Eye (tissue), 1 donor: Measurements from ENCODE around the gene PDYN.

Experiments
- DNase-seq: peaks from one replicate; pipeline ENCODE4 v3.0.0-alpha.2; 2015

The PDYN gene

GRCh38 chr20:1931830-1932229 is 62.0 kb downstream of the PDYN start:
- no peak for DNase-seq

- no peak for DNase-seq
Observed at GRCh38 chr20:1930165-1930564, 63.7 kb downstream of the PDYN start.

GRCh38 chr20:1929460-1929859 is 64.4 kb downstream of the PDYN start:
- no peak for DNase-seq

- DNase-seq = no peak
Observed at GRCh38 chr20:1928782-1929181, 65.1 kb downstream of the PDYN start.
